Upper lobe of right lung (tissue), 1 donor: Measurements from ENCODE around the gene KCNMB1. TPM values are rescaled to one million over a fixed set of nuclear protein-coding genes. Genes with fewer than 3 reads are reported as not detected.

Experiments used
- ATAC-seq: fragments of 200-7000 bp; cut with Tn5 transposase; one replicate; pipeline ENCODE4 v1.9.1; 2020; ENCODE audit warnings: mild to moderate bottlenecking, moderate library complexity
- DNase-seq: peaks from one replicate; pipeline ENCODE4 v3.0.0-alpha.2; 2020
- H3K27ac ChIP-seq: fragments of 200-600 bp; one replicate; pipeline ENCODE4 v1.8.0; 2022
- H3K27me3 ChIP-seq: fragments of 200-600 bp; one replicate; pipeline ENCODE4 v1.8.0; 2022; ENCODE audit warnings: mild to moderate bottlenecking
- H3K36me3 ChIP-seq: fragments of 200-600 bp; one replicate; pipeline ENCODE4 v1.8.0; 2022
- H3K4me1 ChIP-seq: fragments of 200-600 bp; one replicate; pipeline ENCODE4 v1.8.0; 2022
- H3K4me3 ChIP-seq: fragments of 200-600 bp; one replicate; pipeline ENCODE4 v1.8.0; 2022; ENCODE audit warnings: mild to moderate bottlenecking
- H3K9me3 ChIP-seq: fragments of 200-600 bp; one replicate; pipeline ENCODE4 v1.8.0; 2022
- CTCF ChIP-seq: fragments of 200-600 bp; IDR thresholded peaks from one replicate; pipeline ENCODE4 v1.8.0; 2022; ENCODE audit warnings: antibody characterized with exemption
- intact Hi-C: fragments of 100-400 bp; cut with DNase I; formaldehyde crosslinking; loops from one replicate; pipeline ENCODE4 v1.11.0; 2022
- total RNA-seq: library from RNA; stranded (reverse); fragmentation: NEBNext Ultra II Directional; extraction: Animal tissue kit (Norgen Biotek cat#: 25700); gene quantifications from one replicate; pipeline ENCODE4 v1.2.1, GENCODE V29; 2021
- donor health status: DM: no; HTN: yes; CAD: no; lungs with severe emphysema.

The KCNMB1 gene
- total RNA-seq, 1 donor from 2014 or later: 1.5 TPM

DNA sequence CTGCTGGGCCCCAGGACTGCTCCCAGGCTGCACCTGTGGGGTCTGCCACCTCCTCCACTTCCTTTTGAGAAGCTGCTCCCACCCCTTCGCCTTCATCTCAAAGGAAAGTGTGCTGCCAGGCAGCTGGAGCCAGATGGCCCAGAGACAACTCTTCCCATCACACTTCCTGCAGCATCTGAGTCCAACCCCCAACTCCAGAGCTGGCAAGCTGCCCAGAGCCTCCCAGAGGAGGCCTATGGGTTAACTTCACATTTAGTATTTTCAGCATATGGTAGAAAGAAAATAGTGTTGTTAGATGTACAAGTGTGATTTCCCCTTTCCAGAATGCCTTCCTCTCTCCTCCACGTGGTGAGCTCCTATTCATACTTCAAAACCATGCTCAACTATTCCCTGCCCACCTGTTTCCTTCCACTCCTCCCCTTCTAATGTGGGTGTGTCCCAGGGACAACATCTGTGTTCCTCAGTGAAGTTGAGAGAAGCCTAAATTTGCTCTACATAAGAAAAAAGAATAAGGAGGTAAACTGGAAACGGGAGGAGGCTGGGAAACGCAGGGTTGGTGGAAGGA lies 38.6 kb upstream of the KCNMB1 start:
- H3K4me1 ChIP-seq: no peaks in the 10 kb centered on the region
- H3K4me3 ChIP-seq: no peak overlapping the region
- H3K9me3 ChIP-seq: no peaks in the 10 kb centered on the region
- no peak for DNase-seq
- TF ChIP-seq CTCF: no peak
- no peaks in the 10 kb centered on the region for H3K36me3 ChIP-seq
- no peak for ATAC-seq
- no peaks in the 10 kb centered on the region for H3K27me3 ChIP-seq
- no peak overlapping the region for H3K27ac ChIP-seq
- intact Hi-C loops: loop anchor here (10.0 kb wide), 1 partner anchor 203 kb away; no protein-coding TSS in a partner anchor

GRCh38 chr5:170426786-170427185 lies 37.6 kb upstream of the KCNMB1 start:
- Histone ChIP-seq H3K9me3 (no peaks in the 10 kb centered on the region), H3K27ac (no peak overlapping the region), H3K4me1 (no peaks in the 10 kb centered on the region), H3K4me3 (no peak overlapping the region), H3K36me3 (no peaks in the 10 kb centered on the region), H3K27me3 (no peaks in the 10 kb centered on the region)
- TF ChIP-seq CTCF: no peak
- ATAC-seq (no peak), DNase-seq (no peak)
- intact Hi-C loops: loop anchor here (10.0 kb wide), 1 partner anchor 202 kb away; no protein-coding TSS in a partner anchor

DNA sequence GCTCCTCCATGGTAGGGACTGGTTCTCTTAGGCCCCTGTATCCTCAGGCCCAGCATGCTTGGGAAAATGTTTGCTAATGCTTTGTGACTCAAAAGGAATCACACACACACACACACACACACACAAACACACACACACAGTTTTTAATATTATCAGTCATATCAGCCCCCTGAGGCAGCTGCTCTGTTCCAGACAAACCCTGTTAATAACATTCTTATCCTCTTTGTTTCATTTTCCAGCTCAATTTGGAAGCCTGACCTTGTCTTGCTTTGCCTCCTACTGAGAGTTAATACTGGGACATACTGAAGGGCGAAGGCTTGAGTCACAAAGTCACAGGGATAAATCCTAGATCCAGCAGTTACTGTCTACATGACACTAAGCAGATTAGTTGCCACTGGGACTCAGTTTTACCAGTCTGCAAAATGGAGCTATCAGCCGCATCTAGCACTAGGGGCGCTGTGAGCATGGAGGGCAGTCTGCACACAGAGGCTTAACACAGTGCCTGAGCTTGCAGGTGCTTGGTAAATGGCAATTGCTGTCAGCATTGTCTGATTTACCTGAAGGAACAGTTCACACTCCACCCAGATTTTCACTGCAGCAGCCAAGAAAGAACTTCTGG lies 37.1 kb upstream of the KCNMB1 start:
- ATAC-seq (no peak), DNase-seq (no peak)
- no peaks in the 10 kb centered on the region for H3K27me3 ChIP-seq
- H3K9me3 ChIP-seq: no peaks in the 10 kb centered on the region
- intact Hi-C loops: loop anchor here (10.0 kb wide), 1 partner anchor 201 kb away; no protein-coding TSS in a partner anchor
- no peak for TF ChIP-seq CTCF
- H3K36me3 ChIP-seq: no peaks in the 10 kb centered on the region
- H3K4me3 ChIP-seq: no peak overlapping the region
- no peaks in the 10 kb centered on the region for H3K4me1 ChIP-seq
- no peak overlapping the region for H3K27ac ChIP-seq

DNA sequence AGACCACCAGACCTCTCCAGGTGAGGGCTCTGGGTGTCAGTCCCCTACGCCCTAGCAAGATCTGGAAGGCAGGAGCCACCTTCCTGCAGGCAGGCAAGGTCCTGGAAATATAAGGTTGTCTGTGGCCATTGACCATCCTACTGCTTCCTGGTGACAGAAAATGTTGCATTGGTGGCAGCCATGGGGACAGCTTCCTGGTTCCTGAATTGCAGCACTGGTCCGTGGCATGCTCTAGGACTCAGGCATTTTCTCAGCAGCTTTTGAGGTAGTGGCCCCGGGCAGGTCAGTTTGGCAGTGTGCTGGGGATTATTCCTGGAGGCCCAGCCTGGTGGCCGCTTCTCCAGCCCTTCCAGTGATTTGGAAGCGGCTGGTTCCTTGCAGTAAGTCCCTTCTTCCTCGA lies 36.6 kb upstream of the KCNMB1 start:
- H3K27ac ChIP-seq: no peak overlapping the region
- ATAC-seq (no peak), DNase-seq (no peak)
- H3K9me3 ChIP-seq: no peaks in the 10 kb centered on the region
- intact Hi-C loops: loop anchor here (10.0 kb wide), 1 partner anchor 201 kb away; no protein-coding TSS in a partner anchor
- H3K36me3 ChIP-seq: no peaks in the 10 kb centered on the region
- no peak for TF ChIP-seq CTCF
- no peaks in the 10 kb centered on the region for H3K27me3 ChIP-seq
- no peak overlapping the region for H3K4me3 ChIP-seq
- H3K4me1 ChIP-seq: no peaks in the 10 kb centered on the region

DNA sequence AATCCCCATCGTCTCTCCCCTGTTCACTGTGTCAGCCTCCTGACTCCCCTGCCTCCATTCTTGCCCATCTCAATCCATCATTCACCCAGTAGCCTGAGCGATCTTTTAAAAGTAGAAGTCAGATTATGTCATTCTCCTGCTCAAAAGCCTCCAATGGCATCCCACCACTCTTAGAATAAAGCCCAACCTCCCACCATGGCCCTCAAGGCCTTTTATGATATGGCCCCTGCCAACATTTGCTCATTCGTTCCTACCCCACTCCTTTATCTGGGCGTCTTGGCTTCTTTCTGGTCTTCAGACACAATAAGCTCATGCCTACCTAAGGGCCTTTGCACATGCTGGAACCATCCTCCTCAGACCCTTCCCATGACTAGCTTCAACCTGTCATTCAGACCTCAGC lies 35.5 kb upstream of the KCNMB1 start:
- H3K4me3 ChIP-seq: no peak overlapping the region
- no peaks in the 10 kb centered on the region for H3K9me3 ChIP-seq
- H3K27ac ChIP-seq: no peak overlapping the region
- intact Hi-C loops: loop anchor here (10.0 kb wide), 1 partner anchor 200 kb away; no protein-coding TSS in a partner anchor
- no peaks in the 10 kb centered on the region for H3K4me1 ChIP-seq
- no peak for TF ChIP-seq CTCF
- no peaks in the 10 kb centered on the region for H3K27me3 ChIP-seq
- DNase-seq (no peak), ATAC-seq (no peak)
- H3K36me3 ChIP-seq: no peaks in the 10 kb centered on the region
